GM12891 (cell line): ENCODE data around the gene RPN1.

Experiments used
- POLR2A ChIP-seq: IDR thresholded peaks from 2 replicates; pipeline ENCODE4 v1.6.1; 2011; ENCODE audit warnings: low read depth, low read length, control low read depth
- POLR2AphosphoS5 ChIP-seq: IDR thresholded peaks from 2 replicates; pipeline ENCODE4 v1.6.1; 2011; ENCODE audit warnings: low read depth, low read length, control low read depth
- SPI1 ChIP-seq: IDR thresholded peaks from 2 replicates; pipeline ENCODE4 v1.6.1; 2011; ENCODE audit warnings: low read depth, low read length, control low read depth
- TAF1 ChIP-seq: IDR thresholded peaks from 2 replicates; pipeline ENCODE4 v1.6.1; 2011; ENCODE audit warnings: low read depth, low read length, control low read depth

DNA sequence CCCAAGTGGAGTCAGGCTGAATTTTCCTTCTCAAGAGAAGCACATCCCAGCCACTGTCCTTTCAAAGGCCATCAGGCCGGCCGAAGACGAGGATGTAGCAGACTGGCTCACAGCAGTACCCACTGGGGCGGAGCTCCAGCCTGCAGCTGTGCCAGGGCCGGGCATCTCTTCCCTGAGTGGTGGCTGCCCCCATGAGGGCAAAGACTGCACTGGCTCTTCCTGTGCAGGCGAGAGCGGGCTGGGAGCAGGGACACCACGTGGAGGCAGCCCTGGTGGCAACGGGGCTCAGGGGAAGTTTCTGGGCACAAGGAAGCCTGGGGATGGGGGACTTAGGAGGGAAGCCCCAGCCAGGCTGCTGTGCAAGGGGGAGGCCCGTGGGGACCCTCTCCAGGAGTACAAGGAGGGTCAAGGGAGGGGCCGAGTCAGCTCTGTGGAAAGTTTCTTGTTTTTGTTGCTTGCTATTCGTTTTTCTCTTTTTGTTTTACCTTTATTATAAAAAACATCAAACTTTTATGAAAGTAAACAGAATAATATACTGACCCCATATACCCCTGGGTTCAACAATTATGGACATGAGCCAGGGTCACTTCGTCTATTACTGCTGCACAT, 66.1 kb downstream of the RPN1 start:
- TF ChIP-seq POLR2A (no peak), POLR2AphosphoS5 (no peak), TAF1 (no peak), SPI1 (no peak)
